B cell (primary cell): Measurements from ENCODE around the gene ITGB8. TPM values are rescaled to one million over a fixed set of nuclear protein-coding genes. Genes with fewer than 3 reads are reported as not detected.

Experiments used
- ATAC-seq: fragments of 200-7000 bp; cut with Tn5 transposase; one replicate; pipeline ENCODE4 v1.10.0; 2021; ENCODE audit warnings: low read depth, mild to moderate bottlenecking, moderate number of reproducible peaks, moderate library complexity
- CTCF ChIA-PET: fragments of 350-600 bp; sonication (Branson Sonifier 250); formaldehyde crosslinking; loops from one replicate; lab custom pipeline; 2021; ENCODE audit warnings: antibody characterized with exemption, inconsistent platforms; lab: Charles Lee
- POLR2A ChIA-PET: fragments of 350-600 bp; sonication (Branson Sonifier 250); formaldehyde crosslinking; loops from one replicate; lab custom pipeline; 2021; ENCODE audit warnings: antibody characterized with exemption; lab: Charles Lee
- DNase-seq: peaks from one replicate; pipeline ENCODE4 v3.0.0; 2013
- H2AFZ ChIP-seq: 2 replicates; pipeline ENCODE4 v1.6.1; 2012; ENCODE audit warnings: mild to moderate bottlenecking, low read depth, low read length; ENCODE audit not compliant: insufficient read depth, poor library complexity, severe bottlenecking
- H3K27ac ChIP-seq, 2 donors: 1 replicate in 1 of 2; 2 replicates in 1 of 2; pipeline ENCODE4 v1.5.1; 2012 to 2013; ENCODE audit warnings: low read length in 2 of 2, mild to moderate bottlenecking in 2 of 2, moderate library complexity in 1 of 2
- H3K27me3 ChIP-seq, 4 experiments: fragments of 200-600 bp in 1 of 4; sonication (generic) in 1 of 4; replicated peaks in 1 of 4; 1 replicate in 2 of 4; 2 replicates in 2 of 4; pipeline versions ENCODE4 v1.6.1 to v1.7.0; 2013 to 2016; ENCODE audit warnings: low read length in 3 of 4, mild to moderate bottlenecking in 2 of 4, mixed read lengths in 1 of 4, moderate library complexity in 1 of 4; ENCODE audit not compliant: insufficient read depth in 4 of 4, control insufficient read depth in 3 of 4; ENCODE audit errors: control extremely low read depth in 1 of 4
- H3K36me3 ChIP-seq, 2 experiments: replicated peaks in 1 of 2; 1 replicate in 1 of 2; 2 replicates in 1 of 2; pipeline versions ENCODE4 v1.6.1 to v1.7.1; 2013; ENCODE audit warnings: low read length in 1 of 2; ENCODE audit not compliant: insufficient read depth in 2 of 2, control insufficient read depth in 1 of 2; ENCODE audit errors: control extremely low read depth in 1 of 2, extremely low read depth in 1 of 2
- H3K4me1 ChIP-seq, 2 donors: fragments of 200-600 bp in 1 of 2; sonication (generic) in 1 of 2; 1 replicate in 1 of 2; 2 replicates in 1 of 2; pipeline versions ENCODE4 v1.5.1 to v1.6.1; 2013 to 2017; ENCODE audit warnings: low read length in 2 of 2; ENCODE audit not compliant: control insufficient read depth in 2 of 2, insufficient read depth in 2 of 2
- H3K4me2 ChIP-seq: replicated peaks from 2 replicates; pipeline ENCODE3; 2012; ENCODE audit warnings: mild to moderate bottlenecking, low read depth, low read length; ENCODE audit not compliant: poor library complexity, severe bottlenecking
- H3K4me3 ChIP-seq, 5 experiments: fragments of 200-600 bp in 1 of 5; sonication (generic) in 1 of 5; 1 replicate in 3 of 5; 2 replicates in 2 of 5; pipeline versions ENCODE4 v1.5.1 to v1.7.0; 2011 to 2016; ENCODE audit warnings: low read length in 4 of 5, mild to moderate bottlenecking in 4 of 5, low read depth in 2 of 5, control low read depth in 1 of 5, moderate library complexity in 1 of 5; ENCODE audit not compliant: insufficient read depth in 1 of 5; ENCODE audit errors: control extremely low read depth in 1 of 5, extremely low read depth in 1 of 5
- H3K79me2 ChIP-seq: fragments of 200-600 bp; sonication (generic); one replicate; pipeline ENCODE4 v1.6.0; 2016; ENCODE audit warnings: low read length; ENCODE audit not compliant: control insufficient read depth, insufficient read depth
- H3K9ac ChIP-seq: fragments of 200-600 bp; sonication (generic); 2 replicates; pipeline ENCODE4 v1.6.1; 2017; ENCODE audit warnings: mild to moderate bottlenecking, low read length, moderate library complexity
- H3K9me3 ChIP-seq, 3 donors: one replicate each; pipeline versions ENCODE4 v1.6.1 to v1.7.1; 2013; ENCODE audit warnings: low read length in 2 of 3; ENCODE audit not compliant: control insufficient read depth in 2 of 3, insufficient read depth in 1 of 3; ENCODE audit errors: control extremely low read depth in 1 of 3
- H4K20me1 ChIP-seq: 2 replicates; pipeline ENCODE4 v1.6.0; 2012; ENCODE audit warnings: mild to moderate bottlenecking, low read length; ENCODE audit not compliant: insufficient read depth, control insufficient read depth, poor library complexity, severe bottlenecking
- H3K27ac Mint-ChIP-seq: one replicate; pipeline ENCODE4 v1.8.0; 2021; ENCODE audit warnings: mixed read lengths
- H3K27me3 Mint-ChIP-seq: one replicate; pipeline ENCODE4 v1.8.0; 2021; ENCODE audit warnings: mixed read lengths
- H3K4me1 Mint-ChIP-seq: one replicate; pipeline ENCODE4 v1.8.0; 2021; ENCODE audit warnings: mixed read lengths
- H3K4me3 Mint-ChIP-seq: one replicate; pipeline ENCODE4 v1.8.0; 2021; ENCODE audit warnings: mixed read lengths
- H3K9me3 Mint-ChIP-seq: one replicate; pipeline ENCODE4 v1.8.0; 2022; ENCODE audit warnings: mixed read lengths; ENCODE audit not compliant: insufficient read depth
- EZH2 ChIP-seq: IDR thresholded peaks from 2 replicates; pipeline ENCODE4 v1.6.1; 2012; ENCODE audit warnings: borderline replicate concordance, low read depth, mild to moderate bottlenecking, moderate library complexity, low read length; ENCODE audit not compliant: insufficient read depth, poor library complexity, severe bottlenecking
- WGBS: methylation state at CpG from one replicate; pipeline ENCODE4 v1.1.5; 2013; ENCODE audit warnings: missing lambda C conversion rate; ENCODE audit not compliant: insufficient coverage; 5-methylcytosine and 5-hydroxymethylcytosine counted together
- intact Hi-C: fragments of 100-400 bp; cut with micrococcal nuclease; formaldehyde crosslinking; loops from one replicate; pipeline ENCODE4 v1.10.0; 2022
- polyA plus RNA-seq: library from polyadenylated mRNA; depleted of rRNA; stranded (reverse); fragments of >200 nt; gene quantifications from 2 replicates; pipeline ENCODE4 v1.2.3, GENCODE V29; 2012
- total RNA-seq, 2 donors: library from RNA; stranded (reverse); fragments of 120-200 nt in 1 of 2; gene quantifications; 1 replicate in 1 of 2; 2 replicates in 1 of 2; pipeline versions ENCODE4 v1.2.3 to v1.2.4, GENCODE V29; 2013 to 2022
- TF ChIP-seq, protein P1 (sequence below): fragments of 200-600 bp; IDR thresholded peaks from one replicate; pipeline ENCODE4 v1.8.0; 2022; ENCODE audit warnings: antibody characterized with exemption, mild to moderate bottlenecking

ITGB8 gene
- total and polyA plus RNA-seq, 2 donors (not counting 1 experiment from before 2014, with no cell fraction given): 0.01 to 0.30 TPM

- intact Hi-C loops: no loop called here
- H3K9ac ChIP-seq: no peak overlapping the region
Observed at GRCh38 chr7:20307119-20307518, 23.6 kb upstream of the ITGB8 start.

GRCh38 chr7:20307901-20308300 lies 22.8 kb upstream of the ITGB8 start:
- CTCF ChIA-PET: interaction anchor here (0.9 to 2.0 kb wide), 4 partner anchors 88 to 151 kb away, joined by 4 to 5 read pairs (median 4); no protein-coding TSS in a partner anchor
- H3K9me3 Mint-ChIP-seq: no peaks in the 10 kb centered on the region
- H3K4me3 ChIP-seq: no peak overlapping the region
- WGBS: 93% methylated on average over 6 of the region's 7 CpGs
- no peaks in the 10 kb centered on the region for H3K36me3 ChIP-seq
- no peaks in the 10 kb centered on the region for H4K20me1 ChIP-seq
- no peak overlapping the region for H3K4me2 ChIP-seq
- POLR2A ChIA-PET: no interaction called here
- no peak overlapping the region for H3K9ac ChIP-seq
- H2AFZ ChIP-seq: no peak overlapping the region
- no peak overlapping the region for H3K4me3 Mint-ChIP-seq
- TF ChIP-seq, protein P1, sequence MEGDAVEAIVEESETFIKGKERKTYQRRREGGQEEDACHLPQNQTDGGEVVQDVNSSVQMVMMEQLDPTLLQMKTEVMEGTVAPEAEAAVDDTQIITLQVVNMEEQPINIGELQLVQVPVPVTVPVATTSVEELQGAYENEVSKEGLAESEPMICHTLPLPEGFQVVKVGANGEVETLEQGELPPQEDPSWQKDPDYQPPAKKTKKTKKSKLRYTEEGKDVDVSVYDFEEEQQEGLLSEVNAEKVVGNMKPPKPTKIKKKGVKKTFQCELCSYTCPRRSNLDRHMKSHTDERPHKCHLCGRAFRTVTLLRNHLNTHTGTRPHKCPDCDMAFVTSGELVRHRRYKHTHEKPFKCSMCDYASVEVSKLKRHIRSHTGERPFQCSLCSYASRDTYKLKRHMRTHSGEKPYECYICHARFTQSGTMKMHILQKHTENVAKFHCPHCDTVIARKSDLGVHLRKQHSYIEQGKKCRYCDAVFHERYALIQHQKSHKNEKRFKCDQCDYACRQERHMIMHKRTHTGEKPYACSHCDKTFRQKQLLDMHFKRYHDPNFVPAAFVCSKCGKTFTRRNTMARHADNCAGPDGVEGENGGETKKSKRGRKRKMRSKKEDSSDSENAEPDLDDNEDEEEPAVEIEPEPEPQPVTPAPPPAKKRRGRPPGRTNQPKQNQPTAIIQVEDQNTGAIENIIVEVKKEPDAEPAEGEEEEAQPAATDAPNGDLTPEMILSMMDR: no peak
- TF ChIP-seq EZH2: no peak
- ATAC-seq (no peak), DNase-seq (no peak)
- H3K27ac Mint-ChIP-seq: no peak overlapping the region
- H3K4me1 ChIP-seq: peaks cover 3 to 11% of the 10 kb centered on the region in 2 donors
- H3K9me3 ChIP-seq: peaks cover 0 to 4% (median 0%) of the 10 kb centered on the region in 3 donors
- H3K79me2 ChIP-seq: no peaks in the 10 kb centered on the region
- no peaks in the 10 kb centered on the region for H3K27me3 ChIP-seq
- H3K27ac ChIP-seq: no peak overlapping the region
- peaks cover 23% of the 10 kb centered on the region for H3K4me1 Mint-ChIP-seq
- intact Hi-C loops: no loop called here
- H3K27me3 Mint-ChIP-seq: no peaks in the 10 kb centered on the region

More at GRCh38 chr7:20307119-20307518, 23.6 kb upstream of the ITGB8 start:
- ATAC-seq (no peak), DNase-seq (peak; percentile 50)
- H3K4me1 ChIP-seq: peaks cover 3 to 11% of the 10 kb centered on the region in 2 donors
- H3K4me2 ChIP-seq: no peak overlapping the region
- Mint-ChIP-seq H3K9me3 (no peaks in the 10 kb centered on the region), H3K27me3 (no peaks in the 10 kb centered on the region), H3K4me1 (peaks cover 23% of the 10 kb centered on the region), H3K27ac (no peak overlapping the region), H3K4me3 (no peak overlapping the region)
- H3K27ac ChIP-seq: no peak overlapping the region
- H3K79me2 ChIP-seq: no peaks in the 10 kb centered on the region
- no peaks in the 10 kb centered on the region for H3K36me3 ChIP-seq
- TF ChIP-seq, protein P1: no peak
- no peak for TF ChIP-seq EZH2
- H3K9me3 ChIP-seq: peaks cover 0 to 4% (median 0%) of the 10 kb centered on the region in 3 donors
- no peaks in the 10 kb centered on the region for H3K27me3 ChIP-seq
- no peak overlapping the region for H2AFZ ChIP-seq
- WGBS: 88% methylated on average over 1 of the region's 2 CpGs
- no peaks in the 10 kb centered on the region for H4K20me1 ChIP-seq
- POLR2A ChIA-PET: no interaction called here
- CTCF ChIA-PET: interaction anchor here (0.9 to 2.0 kb wide), 5 partner anchors 88 to 555 kb away, joined by 3 to 5 read pairs (median 4); no protein-coding TSS in a partner anchor
- no peak overlapping the region for H3K4me3 ChIP-seq
